ENCODE measurements around the gene CAPN7.
A peak's percentile ranks its signal among the peaks of the same experiment; 100 is the strongest.

Gene CAPN7

GRCh38 chr3:15263120-15263519 lies 57.1 kb downstream of the CAPN7 start:
- Histone ChIP-seq H3K27me3 (no peaks in the 10 kb centered on the region), H3K27ac (no peak overlapping the region), H3K4me1 (ENCODE audit: control insufficient read depth in 1 of 2, insufficient read depth in 1 of 2, low read depth in 1 of 2, low read length in 1 of 2) (peaks cover 4 to 11% of the 10 kb centered on the region in 2 experiments), H3K36me3 (peaks cover 72% of the 10 kb centered on the region), H3K4me3 (ENCODE audit: low read depth in 1 of 2, low read length in 1 of 2) (no peak overlapping the region), H3K9me3 (no peaks in the 10 kb centered on the region)
- TF ChIP-seq, protein P1, sequence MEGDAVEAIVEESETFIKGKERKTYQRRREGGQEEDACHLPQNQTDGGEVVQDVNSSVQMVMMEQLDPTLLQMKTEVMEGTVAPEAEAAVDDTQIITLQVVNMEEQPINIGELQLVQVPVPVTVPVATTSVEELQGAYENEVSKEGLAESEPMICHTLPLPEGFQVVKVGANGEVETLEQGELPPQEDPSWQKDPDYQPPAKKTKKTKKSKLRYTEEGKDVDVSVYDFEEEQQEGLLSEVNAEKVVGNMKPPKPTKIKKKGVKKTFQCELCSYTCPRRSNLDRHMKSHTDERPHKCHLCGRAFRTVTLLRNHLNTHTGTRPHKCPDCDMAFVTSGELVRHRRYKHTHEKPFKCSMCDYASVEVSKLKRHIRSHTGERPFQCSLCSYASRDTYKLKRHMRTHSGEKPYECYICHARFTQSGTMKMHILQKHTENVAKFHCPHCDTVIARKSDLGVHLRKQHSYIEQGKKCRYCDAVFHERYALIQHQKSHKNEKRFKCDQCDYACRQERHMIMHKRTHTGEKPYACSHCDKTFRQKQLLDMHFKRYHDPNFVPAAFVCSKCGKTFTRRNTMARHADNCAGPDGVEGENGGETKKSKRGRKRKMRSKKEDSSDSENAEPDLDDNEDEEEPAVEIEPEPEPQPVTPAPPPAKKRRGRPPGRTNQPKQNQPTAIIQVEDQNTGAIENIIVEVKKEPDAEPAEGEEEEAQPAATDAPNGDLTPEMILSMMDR (IDR thresholded peaks at IDR 0.05): no peak

GRCh38 chr3:15263926-15264325 lies 57.9 kb downstream of the CAPN7 start:
- Histone ChIP-seq H3K4me3 (ENCODE audit: low read depth in 1 of 2, low read length in 1 of 2) (no peak overlapping the region), H3K36me3 (peaks cover 72% of the 10 kb centered on the region), H3K27me3 (no peaks in the 10 kb centered on the region), H3K9me3 (no peaks in the 10 kb centered on the region), H3K4me1 (ENCODE audit: control insufficient read depth in 1 of 2, insufficient read depth in 1 of 2, low read depth in 1 of 2, low read length in 1 of 2) (peaks cover 12 to 19% of the 10 kb centered on the region in 2 experiments), H3K27ac (no peak overlapping the region)
- TF ChIP-seq, protein P1 (IDR thresholded peaks at IDR 0.05): no peak

DNA sequence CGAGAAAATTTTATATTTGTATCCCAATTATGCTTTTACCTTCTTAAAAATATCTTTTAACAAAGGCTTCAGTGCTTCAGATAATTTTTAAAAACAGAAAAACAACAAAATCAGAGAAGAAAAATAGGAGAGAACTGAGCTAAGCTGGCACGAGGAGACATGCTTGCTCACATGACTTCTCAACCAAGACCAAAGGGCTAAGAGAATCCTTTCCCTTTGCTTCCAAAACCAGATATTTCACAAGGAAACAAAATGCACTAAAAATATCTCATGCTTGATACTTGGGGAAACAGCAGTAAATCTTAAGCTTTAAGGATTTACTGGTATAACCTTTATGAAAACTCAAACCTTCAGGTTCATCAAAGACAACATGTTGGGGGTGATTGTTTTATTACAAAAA lies 58.4 kb downstream of the CAPN7 start:
- TF ChIP-seq, protein P1 (IDR thresholded peaks at IDR 0.05): no peak
- Histone ChIP-seq H3K4me3 (ENCODE audit: low read depth in 1 of 2, low read length in 1 of 2) (no peak overlapping the region), H3K27ac (no peak overlapping the region), H3K27me3 (no peaks in the 10 kb centered on the region), H3K4me1 (ENCODE audit: control insufficient read depth in 1 of 2, insufficient read depth in 1 of 2, low read depth in 1 of 2, low read length in 1 of 2) (peaks cover 17 to 25% of the 10 kb centered on the region in 2 experiments), H3K36me3 (peaks cover 70% of the 10 kb centered on the region), H3K9me3 (no peaks in the 10 kb centered on the region)

GRCh38 chr3:15265655-15266509 lies 59.8 kb downstream of the CAPN7 start:
- Histone ChIP-seq H3K4me1 (ENCODE audit: control insufficient read depth in 1 of 2, insufficient read depth in 1 of 2, low read depth in 1 of 2, low read length in 1 of 2) (peaks cover 31 to 39% of the 10 kb centered on the region in 2 experiments), H3K27me3 (no peaks in the 10 kb centered on the region)
- TF ChIP-seq, protein P1 (IDR thresholded peaks at IDR 0.05): no peak

GRCh38 chr3:15266510-15267376 lies 60.7 kb downstream of the CAPN7 start:
- Histone ChIP-seq H3K9me3 (no peaks in the 10 kb centered on the region), H3K4me3 (ENCODE audit: low read depth in 1 of 2, low read length in 1 of 2) (no peak overlapping the region), H3K4me1 (ENCODE audit: control insufficient read depth in 1 of 2, insufficient read depth in 1 of 2, low read depth in 1 of 2, low read length in 1 of 2) (peaks cover 40 to 47% of the 10 kb centered on the region in 2 experiments), H3K27me3 (no peaks in the 10 kb centered on the region), H3K36me3 (peaks cover 48% of the 10 kb centered on the region), H3K27ac (peak overlapping the region; percentile 13)
- TF ChIP-seq, protein P1 (IDR thresholded peaks at IDR 0.05): no peak

More at GRCh38 chr3:15265655-15266509, 59.8 kb downstream of the CAPN7 start:
- H3K27ac ChIP-seq: peak overlapping the region; percentile 13
- H3K36me3 ChIP-seq: peaks cover 56% of the 10 kb centered on the region
- no peak overlapping the region for H3K4me3 ChIP-seq (ENCODE audit: low read depth in 1 of 2, low read length in 1 of 2)
- H3K9me3 ChIP-seq: no peaks in the 10 kb centered on the region

Measured in neutrophil (primary cell).